ENCODE results near the gene TNXB. TPM values are rescaled to one million over a fixed set of nuclear protein-coding genes. Genes with fewer than 3 reads are reported as not detected.

The TNXB gene
- total RNA-seq, 1 donor from 2014 or later = 130 TPM

DNA sequence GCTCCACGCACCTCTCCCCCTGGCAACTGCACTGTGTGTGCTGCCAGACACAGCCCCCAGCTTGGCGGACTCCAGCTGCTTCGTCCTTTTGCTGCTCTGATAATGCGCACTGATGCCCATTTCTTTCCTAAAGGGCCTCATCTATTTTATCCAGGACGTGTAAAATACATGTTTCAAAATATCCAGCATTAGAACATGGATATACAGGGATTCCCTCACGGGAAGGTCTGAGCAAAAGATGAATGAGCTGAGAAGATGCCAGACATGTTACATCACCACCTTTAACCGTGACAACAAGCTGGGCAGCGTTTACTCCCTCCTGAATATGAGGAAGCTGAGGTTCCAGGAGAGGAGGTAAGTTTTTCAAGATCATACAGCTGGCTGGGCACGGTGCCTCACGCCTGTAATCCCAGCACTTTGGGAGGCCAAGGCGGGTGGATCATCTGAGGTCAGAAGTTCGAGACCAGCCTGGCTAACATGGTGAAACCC, 32.8 kb downstream of the TNXB start:
- H3K36me3 ChIP-seq (ENCODE audit: control insufficient read depth in 3 of 3, insufficient read depth in 3 of 3, low read length in 3 of 3) = peaks cover 0 to 21% (median 10%) of the 10 kb centered on the region in 3 donors
- H3K27ac ChIP-seq (ENCODE audit: low read depth, low read length) = peak overlapping the region; percentile 44

DNA sequence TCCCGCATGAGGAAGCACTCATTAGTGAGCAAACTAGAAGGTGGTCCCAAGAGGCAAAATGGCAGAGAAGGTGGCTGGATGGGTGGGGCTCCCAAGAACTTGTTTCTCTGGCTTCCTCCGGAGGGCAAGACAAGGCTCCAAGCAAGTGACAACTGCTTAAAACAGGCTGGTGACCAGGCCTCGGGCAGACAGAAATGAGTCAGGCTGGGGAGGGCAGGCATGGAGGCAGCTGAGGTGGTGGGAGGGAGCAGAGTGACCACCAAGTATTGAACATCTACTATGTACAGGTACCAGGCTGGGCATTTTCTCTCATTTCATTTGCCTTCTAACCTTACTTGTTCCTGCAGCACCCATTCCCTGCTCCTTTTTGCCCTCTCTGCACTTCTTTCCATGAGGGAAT, 33.4 kb downstream of the TNXB start:
- Histone ChIP-seq H3K4me1 (ENCODE audit: control insufficient read depth in 3 of 3, insufficient read depth in 3 of 3, low read length in 3 of 3) (peaks cover under 1 to 5% (median 3%) of the 10 kb centered on the region in 3 donors), H3K27ac (ENCODE audit: low read depth, low read length) (peak overlapping the region; percentile 44), H3K9me3 (ENCODE audit: control insufficient read depth in 3 of 3, low read length in 3 of 3) (no peaks in the 10 kb centered on the region), H3K36me3 (ENCODE audit: control insufficient read depth in 3 of 3, insufficient read depth in 3 of 3, low read length in 3 of 3) (peaks cover 0 to 21% (median 7%) of the 10 kb centered on the region in 3 donors), H3K4me3 (ENCODE audit: low read length in 3 of 3) (no peak overlapping the region), H3K27me3 (ENCODE audit: control insufficient read depth in 3 of 3, insufficient read depth in 3 of 3, low read length in 3 of 3) (peaks cover 0 to 3% (median 0%) of the 10 kb centered on the region in 3 donors), H3K9ac (ENCODE audit: low read depth in 1 of 3, low read length in 3 of 3) (no peak overlapping the region)

More for the DNA sequence above, 32.8 kb downstream of the TNXB start:
- Histone ChIP-seq H3K4me1 (ENCODE audit: control insufficient read depth in 3 of 3, insufficient read depth in 3 of 3, low read length in 3 of 3) (peaks cover 2 to 9% (median 6%) of the 10 kb centered on the region in 3 donors), H3K4me3 (ENCODE audit: low read length in 3 of 3) (no peak overlapping the region), H3K27me3 (ENCODE audit: control insufficient read depth in 3 of 3, insufficient read depth in 3 of 3, low read length in 3 of 3) (peaks cover 0 to 3% (median 0%) of the 10 kb centered on the region in 3 donors), H3K9me3 (ENCODE audit: control insufficient read depth in 3 of 3, low read length in 3 of 3) (no peaks in the 10 kb centered on the region), H3K9ac (ENCODE audit: low read depth in 1 of 3, low read length in 3 of 3) (no peak overlapping the region)

DNA sequence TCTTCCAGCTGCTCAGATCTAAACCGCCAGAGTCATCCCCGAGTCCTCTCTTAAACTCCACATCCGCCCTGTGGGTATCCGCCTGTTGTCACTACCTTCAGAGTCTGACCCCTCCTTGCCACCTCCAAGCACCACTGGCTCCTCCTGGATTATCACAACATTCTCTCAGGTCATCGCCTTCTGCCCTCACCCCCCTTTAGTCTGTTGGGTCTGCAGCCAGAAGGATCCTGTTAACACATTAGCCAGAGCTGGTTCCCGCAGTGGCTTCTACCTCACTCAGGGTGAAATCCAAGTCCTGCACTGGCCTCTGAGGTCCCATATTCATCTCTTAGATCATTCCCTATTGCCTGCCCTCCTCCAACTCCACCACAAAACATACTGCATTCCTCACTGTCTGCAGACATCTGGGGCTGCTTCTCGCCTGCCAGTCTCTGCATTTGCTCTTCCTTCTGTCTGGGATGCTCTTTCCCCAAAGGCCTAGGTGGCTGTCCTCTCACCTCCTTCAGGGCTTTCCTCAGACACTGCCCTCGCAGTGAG, 34.1 kb downstream of the TNXB start:
- Histone ChIP-seq H3K4me1 (ENCODE audit: control insufficient read depth in 3 of 3, insufficient read depth in 3 of 3, low read length in 3 of 3) (peaks cover 0 to 5% (median 0%) of the 10 kb centered on the region in 3 donors), H3K9ac (ENCODE audit: low read depth in 1 of 3, low read length in 3 of 3) (no peak overlapping the region), H3K4me3 (ENCODE audit: low read length in 3 of 3) (no peak overlapping the region), H3K36me3 (ENCODE audit: control insufficient read depth in 3 of 3, insufficient read depth in 3 of 3, low read length in 3 of 3) (peaks cover 0 to 16% (median 9%) of the 10 kb centered on the region in 3 donors), H3K9me3 (ENCODE audit: control insufficient read depth in 3 of 3, low read length in 3 of 3) (no peaks in the 10 kb centered on the region), H3K27ac (ENCODE audit: low read depth, low read length) (peak overlapping the region; percentile 44), H3K27me3 (ENCODE audit: control insufficient read depth in 3 of 3, insufficient read depth in 3 of 3, low read length in 3 of 3) (peaks cover 0 to 3% (median 0%) of the 10 kb centered on the region in 3 donors)

DNA sequence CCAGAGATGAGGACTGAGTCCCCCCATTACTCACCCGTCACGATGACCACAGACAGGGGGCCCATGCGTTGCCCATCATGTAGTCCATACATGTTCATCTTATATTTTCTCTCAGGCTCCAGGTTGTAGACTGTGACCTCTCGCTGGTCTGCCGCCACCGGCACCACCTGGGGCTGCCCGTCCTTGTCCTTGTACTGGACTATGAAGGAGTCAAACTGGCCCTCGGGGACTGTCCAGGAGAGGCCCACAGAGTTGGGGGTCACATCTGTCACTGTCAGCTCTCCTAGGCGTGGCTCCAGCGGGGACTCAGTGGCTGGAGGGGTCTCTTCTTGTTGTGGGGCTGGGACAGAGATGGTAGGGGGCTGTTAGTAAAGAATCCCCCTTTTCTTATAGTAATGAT, 35.5 kb downstream of the TNXB start:
- Histone ChIP-seq H3K4me1 (ENCODE audit: control insufficient read depth in 3 of 3, insufficient read depth in 3 of 3, low read length in 3 of 3) (peaks cover 0 to 5% (median 0%) of the 10 kb centered on the region in 3 donors), H3K9ac (ENCODE audit: low read depth in 1 of 3, low read length in 3 of 3) (no peak overlapping the region), H3K9me3 (ENCODE audit: control insufficient read depth in 3 of 3, low read length in 3 of 3) (no peaks in the 10 kb centered on the region), H3K36me3 (ENCODE audit: control insufficient read depth in 3 of 3, insufficient read depth in 3 of 3, low read length in 3 of 3) (peaks cover 0 to 25% (median 11%) of the 10 kb centered on the region in 3 donors), H3K27me3 (ENCODE audit: control insufficient read depth in 3 of 3, insufficient read depth in 3 of 3, low read length in 3 of 3) (no peaks in the 10 kb centered on the region), H3K4me3 (ENCODE audit: low read length in 3 of 3) (no peak overlapping the region), H3K27ac (ENCODE audit: low read depth, low read length) (no peak overlapping the region)

DNA sequence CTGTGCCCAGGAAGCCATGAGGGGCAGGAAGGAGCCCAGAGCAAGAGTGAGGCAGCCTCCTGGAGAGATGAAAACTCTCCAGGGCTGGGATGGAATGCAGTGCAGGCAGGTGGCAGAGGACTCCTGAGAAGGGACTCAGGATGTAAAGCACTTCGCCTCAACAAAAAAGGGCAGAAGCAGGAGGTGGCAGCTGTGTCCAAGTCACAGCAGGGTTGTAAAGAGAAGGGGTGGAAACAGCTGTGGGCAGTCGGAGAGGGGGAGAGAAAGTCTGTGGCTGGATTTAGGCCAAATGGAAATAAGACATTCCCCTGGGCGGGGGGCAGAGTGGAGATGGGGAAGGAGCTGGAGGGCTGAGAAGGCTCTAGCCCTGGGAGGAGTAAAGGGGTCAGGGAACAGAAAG, 36.0 kb downstream of the TNXB start:
- H3K4me1 ChIP-seq (ENCODE audit: control insufficient read depth in 3 of 3, insufficient read depth in 3 of 3, low read length in 3 of 3) = peaks cover 0 to 5% (median 0%) of the 10 kb centered on the region in 3 donors

DNA sequence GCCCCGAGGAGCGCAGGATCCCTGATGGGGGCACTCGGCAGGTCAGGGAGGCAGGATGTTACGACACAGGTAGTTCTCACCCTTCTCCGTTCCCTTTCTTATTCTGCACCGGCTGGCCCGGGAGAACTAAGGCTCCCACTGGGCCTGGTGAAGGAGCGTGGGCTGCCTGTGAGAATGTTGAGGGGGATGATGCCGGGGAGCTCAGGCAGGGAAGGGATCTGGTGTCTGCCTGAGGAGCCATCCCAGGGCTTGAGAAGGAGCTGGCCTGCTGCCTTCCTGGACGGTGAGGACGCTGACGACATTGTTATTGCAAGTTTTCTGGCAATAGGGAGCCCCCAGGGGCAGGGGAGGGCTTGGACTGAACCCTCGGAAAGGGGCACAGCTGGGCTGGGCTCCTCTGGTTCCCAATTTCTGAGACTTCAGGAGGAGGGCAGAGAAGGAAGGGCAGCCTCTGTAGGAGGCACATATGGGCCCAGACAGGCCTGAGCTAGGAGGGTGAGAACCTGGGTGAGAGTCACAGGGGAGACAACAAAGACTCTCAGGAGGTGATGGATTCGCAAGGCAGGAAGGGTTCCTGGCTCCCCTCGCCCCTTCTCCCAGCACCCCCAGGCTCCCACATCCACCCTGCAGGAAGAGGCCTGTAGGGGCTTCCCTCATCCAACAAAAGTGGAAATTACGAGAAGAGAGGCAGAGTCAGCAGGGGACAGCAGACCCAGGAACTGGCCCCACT, 38.2 kb downstream of the TNXB start:
- peaks cover 0 to 5% (median 0%) of the 10 kb centered on the region in 3 donors for H3K4me1 ChIP-seq (ENCODE audit: control insufficient read depth in 3 of 3, insufficient read depth in 3 of 3, low read length in 3 of 3)
- peak overlapping the region; percentile 68 for H3K27ac ChIP-seq (ENCODE audit: low read depth, low read length)
- H3K9me3 ChIP-seq (ENCODE audit: control insufficient read depth in 3 of 3, low read length in 3 of 3) = no peaks in the 10 kb centered on the region
- peaks cover 0 to 29% (median 12%) of the 10 kb centered on the region in 3 donors for H3K36me3 ChIP-seq (ENCODE audit: control insufficient read depth in 3 of 3, insufficient read depth in 3 of 3, low read length in 3 of 3)
- no peaks in the 10 kb centered on the region for H3K27me3 ChIP-seq (ENCODE audit: control insufficient read depth in 3 of 3, insufficient read depth in 3 of 3, low read length in 3 of 3)
- no peak overlapping the region for H3K4me3 ChIP-seq (ENCODE audit: low read length in 3 of 3)
- peak overlapping the region in 1 of 3 donors; percentile 40 for H3K9ac ChIP-seq (ENCODE audit: low read depth in 1 of 3, low read length in 3 of 3)

More for the DNA sequence above, 36.0 kb downstream of the TNXB start:
- no peaks in the 10 kb centered on the region for H3K9me3 ChIP-seq (ENCODE audit: control insufficient read depth in 3 of 3, low read length in 3 of 3)
- no peak overlapping the region for H3K27ac ChIP-seq (ENCODE audit: low read depth, low read length)
- peaks cover 0 to 27% (median 12%) of the 10 kb centered on the region in 3 donors for H3K36me3 ChIP-seq (ENCODE audit: control insufficient read depth in 3 of 3, insufficient read depth in 3 of 3, low read length in 3 of 3)
- no peaks in the 10 kb centered on the region for H3K27me3 ChIP-seq (ENCODE audit: control insufficient read depth in 3 of 3, insufficient read depth in 3 of 3, low read length in 3 of 3)
- H3K9ac ChIP-seq (ENCODE audit: low read depth in 1 of 3, low read length in 3 of 3) = no peak overlapping the region
- no peak overlapping the region for H3K4me3 ChIP-seq (ENCODE audit: low read length in 3 of 3)

DNA sequence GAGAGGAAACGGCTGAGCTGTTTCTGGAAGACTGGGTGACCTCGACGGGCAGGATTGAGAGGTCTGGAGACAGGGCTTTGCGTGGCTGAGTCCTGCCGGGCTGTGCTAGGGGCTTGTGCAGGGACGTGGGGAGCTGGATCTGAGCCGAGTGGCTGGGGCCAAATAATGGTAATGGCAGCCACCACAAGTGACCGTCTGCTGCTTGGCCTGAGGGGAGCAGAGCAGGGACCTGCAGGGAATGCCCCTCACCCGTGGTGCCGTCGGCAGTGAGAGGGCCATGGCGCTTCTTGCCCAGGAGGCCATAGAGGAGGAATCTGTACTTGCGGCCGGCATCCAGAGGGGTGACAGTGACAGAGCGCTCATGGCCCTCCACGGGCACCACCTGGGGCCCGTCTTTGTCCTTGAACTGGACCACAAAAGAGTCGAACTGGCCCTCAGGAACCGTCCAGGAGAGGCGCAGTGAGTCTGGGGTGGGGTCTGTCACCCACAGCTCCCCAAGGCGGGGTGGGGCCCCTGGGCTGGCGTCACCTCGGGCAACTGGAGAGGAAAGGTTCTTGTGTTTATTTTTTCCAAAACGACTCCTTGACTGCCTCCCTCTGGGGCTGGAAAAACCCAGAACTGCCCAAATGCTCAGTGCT, 39.1 kb downstream of the TNXB start:
- Histone ChIP-seq H3K36me3 (ENCODE audit: control insufficient read depth in 3 of 3, insufficient read depth in 3 of 3, low read length in 3 of 3) (peaks cover 0 to 24% (median 12%) of the 10 kb centered on the region in 3 donors), H3K27ac (ENCODE audit: low read depth, low read length) (no peak overlapping the region), H3K9ac (ENCODE audit: low read depth in 1 of 3, low read length in 3 of 3) (no peak overlapping the region), H3K4me1 (ENCODE audit: control insufficient read depth in 3 of 3, insufficient read depth in 3 of 3, low read length in 3 of 3) (peaks cover 0 to 5% (median 0%) of the 10 kb centered on the region in 3 donors), H3K9me3 (ENCODE audit: control insufficient read depth in 3 of 3, low read length in 3 of 3) (no peaks in the 10 kb centered on the region), H3K4me3 (ENCODE audit: low read length in 3 of 3) (no peak overlapping the region), H3K27me3 (ENCODE audit: control insufficient read depth in 3 of 3, insufficient read depth in 3 of 3, low read length in 3 of 3) (no peaks in the 10 kb centered on the region)

DNA sequence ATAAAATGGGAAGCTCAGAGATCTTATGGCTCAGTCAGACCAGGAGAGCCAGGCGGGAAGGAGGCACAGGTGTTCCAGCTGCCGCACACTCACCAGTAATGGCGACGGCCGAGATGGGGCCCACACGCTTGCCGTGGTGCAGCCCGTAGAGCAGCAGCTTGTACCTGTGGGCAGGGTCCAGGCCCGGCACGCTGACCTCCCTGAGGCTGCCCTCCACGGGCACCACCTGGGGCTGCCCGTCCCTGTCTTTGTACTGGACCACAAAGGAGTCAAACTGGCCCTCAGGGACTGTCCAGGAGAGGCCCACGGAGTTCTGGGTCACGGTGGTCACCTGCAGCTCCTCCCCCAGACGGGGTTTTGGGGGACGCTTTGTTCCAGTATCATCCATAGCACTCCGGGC, 39.7 kb downstream of the TNXB start:
- no peak overlapping the region for H3K27ac ChIP-seq (ENCODE audit: low read depth, low read length)
- peaks cover 0 to 5% (median 0%) of the 10 kb centered on the region in 3 donors for H3K4me1 ChIP-seq (ENCODE audit: control insufficient read depth in 3 of 3, insufficient read depth in 3 of 3, low read length in 3 of 3)
- H3K9me3 ChIP-seq (ENCODE audit: control insufficient read depth in 3 of 3, low read length in 3 of 3) = no peaks in the 10 kb centered on the region
- H3K27me3 ChIP-seq (ENCODE audit: control insufficient read depth in 3 of 3, insufficient read depth in 3 of 3, low read length in 3 of 3) = no peaks in the 10 kb centered on the region
- no peak overlapping the region for H3K4me3 ChIP-seq (ENCODE audit: low read length in 3 of 3)
- peaks cover 0 to 29% (median 12%) of the 10 kb centered on the region in 3 donors for H3K36me3 ChIP-seq (ENCODE audit: control insufficient read depth in 3 of 3, insufficient read depth in 3 of 3, low read length in 3 of 3)
- no peak overlapping the region for H3K9ac ChIP-seq (ENCODE audit: low read depth in 1 of 3, low read length in 3 of 3)

DNA sequence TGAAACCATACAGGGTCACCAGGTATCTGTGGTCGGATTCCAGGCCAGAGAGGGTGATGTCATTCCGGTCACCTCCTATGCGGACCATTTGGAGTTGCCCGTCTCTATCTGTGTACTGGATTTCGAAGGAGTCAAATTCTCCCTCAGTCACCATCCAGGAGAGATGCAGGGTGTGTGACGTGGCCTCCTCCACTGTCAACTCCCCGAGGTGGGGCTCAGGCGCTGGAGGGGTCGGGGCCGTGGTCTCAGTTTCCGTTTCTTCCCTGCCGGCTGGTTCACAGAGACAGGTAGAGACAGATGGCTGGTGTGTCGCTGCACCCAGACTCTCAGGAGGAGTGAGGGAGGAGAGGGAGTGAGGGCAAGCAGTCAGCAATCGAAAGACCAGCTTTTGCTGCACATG, 40.3 kb downstream of the TNXB start:
- H3K4me3 ChIP-seq (ENCODE audit: low read length in 3 of 3) = no peak overlapping the region
- peaks cover 0 to 5% (median 0%) of the 10 kb centered on the region in 3 donors for H3K4me1 ChIP-seq (ENCODE audit: control insufficient read depth in 3 of 3, insufficient read depth in 3 of 3, low read length in 3 of 3)
- H3K27ac ChIP-seq (ENCODE audit: low read depth, low read length) = no peak overlapping the region
- no peak overlapping the region for H3K9ac ChIP-seq (ENCODE audit: low read depth in 1 of 3, low read length in 3 of 3)
- no peaks in the 10 kb centered on the region for H3K27me3 ChIP-seq (ENCODE audit: control insufficient read depth in 3 of 3, insufficient read depth in 3 of 3, low read length in 3 of 3)
- H3K36me3 ChIP-seq (ENCODE audit: control insufficient read depth in 3 of 3, insufficient read depth in 3 of 3, low read length in 3 of 3) = peaks cover 0 to 32% (median 12%) of the 10 kb centered on the region in 3 donors
- no peaks in the 10 kb centered on the region for H3K9me3 ChIP-seq (ENCODE audit: control insufficient read depth in 3 of 3, low read length in 3 of 3)

All from skeletal muscle tissue (tissue), 4 donors.